ENCODE measurements around the gene SNRNP200.

- TF ChIP-seq, protein P1, sequence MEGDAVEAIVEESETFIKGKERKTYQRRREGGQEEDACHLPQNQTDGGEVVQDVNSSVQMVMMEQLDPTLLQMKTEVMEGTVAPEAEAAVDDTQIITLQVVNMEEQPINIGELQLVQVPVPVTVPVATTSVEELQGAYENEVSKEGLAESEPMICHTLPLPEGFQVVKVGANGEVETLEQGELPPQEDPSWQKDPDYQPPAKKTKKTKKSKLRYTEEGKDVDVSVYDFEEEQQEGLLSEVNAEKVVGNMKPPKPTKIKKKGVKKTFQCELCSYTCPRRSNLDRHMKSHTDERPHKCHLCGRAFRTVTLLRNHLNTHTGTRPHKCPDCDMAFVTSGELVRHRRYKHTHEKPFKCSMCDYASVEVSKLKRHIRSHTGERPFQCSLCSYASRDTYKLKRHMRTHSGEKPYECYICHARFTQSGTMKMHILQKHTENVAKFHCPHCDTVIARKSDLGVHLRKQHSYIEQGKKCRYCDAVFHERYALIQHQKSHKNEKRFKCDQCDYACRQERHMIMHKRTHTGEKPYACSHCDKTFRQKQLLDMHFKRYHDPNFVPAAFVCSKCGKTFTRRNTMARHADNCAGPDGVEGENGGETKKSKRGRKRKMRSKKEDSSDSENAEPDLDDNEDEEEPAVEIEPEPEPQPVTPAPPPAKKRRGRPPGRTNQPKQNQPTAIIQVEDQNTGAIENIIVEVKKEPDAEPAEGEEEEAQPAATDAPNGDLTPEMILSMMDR (IDR thresholded peaks at IDR 0.05), result no peak
- TF ChIP-seq POLR2A (IDR thresholded peaks at IDR 0.05), result no peak
Measured at GRCh38 chr2:96253006-96253405, 52.3 kb downstream of the SNRNP200 start.
